GM19324 (cell line): ENCODE measurements around the gene SLC5A9.

ENCODE experiments used
- ATAC-seq: cut with Tn5 transposase; IDR thresholded peaks from one replicate; pipeline ENCODE4 v1.9.1; 2021; ENCODE audit warnings: mild to moderate bottlenecking, moderate library complexity; ENCODE audit not compliant: unreplicated experiment, low FRiP score

SLC5A9 gene

DNA sequence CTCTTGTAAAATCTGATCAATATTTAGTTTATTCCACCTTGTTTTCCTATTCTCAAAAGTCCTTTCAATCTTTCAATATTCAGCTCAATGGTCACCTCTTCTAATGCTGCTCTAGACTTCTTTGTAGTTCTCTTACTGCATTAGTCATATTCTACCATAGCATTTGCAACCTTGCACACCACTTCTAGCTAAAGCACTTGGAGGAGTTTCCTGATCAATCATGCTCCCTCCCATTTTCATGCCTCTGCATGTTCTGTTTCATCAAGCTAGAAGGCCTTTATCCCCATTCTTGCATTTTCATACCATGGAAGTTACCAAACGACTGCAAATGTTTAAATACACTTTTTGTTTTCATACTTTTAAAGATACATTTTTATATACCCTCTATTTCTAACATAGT, 72.1 kb downstream of the SLC5A9 start:
- no peak for ATAC-seq
